ENCODE measurements around the gene GRID1.

Gene GRID1

GRCh38 chr10:86253091-86254072, 113.2 kb downstream of the GRID1 start:
- Histone ChIP-seq H3K4me1 (ENCODE audit: control insufficient read depth in 2 of 2, insufficient read depth in 2 of 2, low read length in 2 of 2) (no peaks in the 10 kb centered on the region), H3K36me3 (ENCODE audit: control insufficient read depth in 2 of 2, insufficient read depth in 2 of 2, low read length in 2 of 2) (no peaks in the 10 kb centered on the region), H3K9me3 (ENCODE audit: control insufficient read depth in 2 of 2, low read length in 2 of 2) (no peaks in the 10 kb centered on the region), H3K27me3 (ENCODE audit: control insufficient read depth in 2 of 2, insufficient read depth in 2 of 2, low read length in 2 of 2) (no peaks in the 10 kb centered on the region), H3K27ac (ENCODE audit: low read depth in 2 of 2, low read length in 2 of 2) (no peak overlapping the region), H3K4me3 (ENCODE audit: low read length in 2 of 2) (no peak overlapping the region), H3K9ac (ENCODE audit: low read depth in 1 of 2, low read length in 2 of 2) (no peak overlapping the region)

- Histone ChIP-seq H3K4me3 (ENCODE audit: low read length in 2 of 2) (no peak overlapping the region), H3K36me3 (ENCODE audit: control insufficient read depth in 2 of 2, insufficient read depth in 2 of 2, low read length in 2 of 2) (no peaks in the 10 kb centered on the region), H3K9me3 (ENCODE audit: control insufficient read depth in 2 of 2, low read length in 2 of 2) (no peaks in the 10 kb centered on the region), H3K4me1 (ENCODE audit: control insufficient read depth in 2 of 2, insufficient read depth in 2 of 2, low read length in 2 of 2) (no peaks in the 10 kb centered on the region), H3K9ac (ENCODE audit: low read depth in 1 of 2, low read length in 2 of 2) (no peak overlapping the region), H3K27ac (ENCODE audit: low read depth in 2 of 2, low read length in 2 of 2) (no peak overlapping the region), H3K27me3 (ENCODE audit: control insufficient read depth in 2 of 2, insufficient read depth in 2 of 2, low read length in 2 of 2) (no peaks in the 10 kb centered on the region)
These were observed 114.0 kb downstream of the GRID1 start for GRCh38 chr10:86252556-86252955.

DNA sequence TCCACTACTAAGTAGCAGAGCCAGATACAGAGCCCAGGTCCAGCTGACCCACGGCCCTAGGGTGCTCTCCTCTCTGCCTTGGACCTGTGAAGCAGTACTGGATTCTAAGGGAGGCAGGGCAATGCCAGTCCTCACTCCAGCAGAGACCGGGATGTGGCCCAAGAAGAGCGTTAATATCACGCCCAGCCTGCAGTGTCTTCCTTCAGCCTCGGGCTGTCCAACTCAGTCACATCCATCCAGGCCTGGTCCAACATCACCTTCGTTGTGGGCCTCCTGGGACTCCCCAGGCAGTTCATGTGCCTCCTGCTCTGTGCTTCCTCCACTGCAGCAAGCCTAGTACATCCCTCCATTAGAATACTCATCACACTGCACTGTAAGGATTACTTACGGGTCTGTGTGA, 114.5 kb downstream of the GRID1 start:
- no peaks in the 10 kb centered on the region for H3K9me3 ChIP-seq (ENCODE audit: control insufficient read depth in 2 of 2, low read length in 2 of 2)
- H3K36me3 ChIP-seq (ENCODE audit: control insufficient read depth in 2 of 2, insufficient read depth in 2 of 2, low read length in 2 of 2), result no peaks in the 10 kb centered on the region
- H3K4me1 ChIP-seq (ENCODE audit: control insufficient read depth in 2 of 2, insufficient read depth in 2 of 2, low read length in 2 of 2), result no peaks in the 10 kb centered on the region
- no peaks in the 10 kb centered on the region for H3K27me3 ChIP-seq (ENCODE audit: control insufficient read depth in 2 of 2, insufficient read depth in 2 of 2, low read length in 2 of 2)
- H3K4me3 ChIP-seq (ENCODE audit: low read length in 2 of 2), result no peak overlapping the region
- no peak overlapping the region for H3K27ac ChIP-seq (ENCODE audit: low read depth in 2 of 2, low read length in 2 of 2)
- H3K9ac ChIP-seq (ENCODE audit: low read depth in 1 of 2, low read length in 2 of 2), result no peak overlapping the region

GRCh38 chr10:86251426-86251825, 115.2 kb downstream of the GRID1 start:
- no peaks in the 10 kb centered on the region for H3K27me3 ChIP-seq (ENCODE audit: control insufficient read depth in 2 of 2, insufficient read depth in 2 of 2, low read length in 2 of 2)
- no peaks in the 10 kb centered on the region for H3K9me3 ChIP-seq (ENCODE audit: control insufficient read depth in 2 of 2, low read length in 2 of 2)
- no peaks in the 10 kb centered on the region for H3K36me3 ChIP-seq (ENCODE audit: control insufficient read depth in 2 of 2, insufficient read depth in 2 of 2, low read length in 2 of 2)
- H3K4me3 ChIP-seq (ENCODE audit: low read length in 2 of 2), result no peak overlapping the region
- H3K4me1 ChIP-seq (ENCODE audit: control insufficient read depth in 2 of 2, insufficient read depth in 2 of 2, low read length in 2 of 2), result no peaks in the 10 kb centered on the region
- H3K9ac ChIP-seq (ENCODE audit: low read depth in 1 of 2, low read length in 2 of 2), result no peak overlapping the region
- H3K27ac ChIP-seq (ENCODE audit: low read depth in 2 of 2, low read length in 2 of 2), result no peak overlapping the region

DNA sequence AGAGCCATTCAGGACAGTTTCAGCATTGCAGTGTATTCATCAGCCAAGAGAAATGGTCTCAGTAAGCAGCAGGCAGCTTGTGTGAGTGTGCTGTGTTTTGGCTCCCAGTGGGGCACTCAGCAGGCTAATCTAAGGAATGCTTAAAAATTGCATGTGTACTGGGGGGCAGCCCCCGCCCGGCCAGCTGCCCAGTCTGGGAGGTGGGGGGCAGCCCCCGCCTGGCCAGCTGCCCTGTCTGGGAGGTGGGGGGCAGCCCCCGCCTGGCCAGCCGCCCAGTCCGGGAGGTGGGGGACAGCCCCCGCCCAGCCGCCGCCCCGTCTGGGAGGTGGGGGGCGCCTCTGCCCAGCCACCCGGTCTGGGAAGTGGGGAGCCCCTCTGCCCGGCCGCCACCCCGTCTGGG, 116.2 kb downstream of the GRID1 start:
- Histone ChIP-seq H3K9me3 (ENCODE audit: control insufficient read depth in 2 of 2, low read length in 2 of 2) (no peaks in the 10 kb centered on the region), H3K27ac (ENCODE audit: low read depth in 2 of 2, low read length in 2 of 2) (no peak overlapping the region), H3K4me1 (ENCODE audit: control insufficient read depth in 2 of 2, insufficient read depth in 2 of 2, low read length in 2 of 2) (no peaks in the 10 kb centered on the region), H3K27me3 (ENCODE audit: control insufficient read depth in 2 of 2, insufficient read depth in 2 of 2, low read length in 2 of 2) (no peaks in the 10 kb centered on the region), H3K4me3 (ENCODE audit: low read length in 2 of 2) (no peak overlapping the region), H3K36me3 (ENCODE audit: control insufficient read depth in 2 of 2, insufficient read depth in 2 of 2, low read length in 2 of 2) (no peaks in the 10 kb centered on the region), H3K9ac (ENCODE audit: low read depth in 1 of 2, low read length in 2 of 2) (no peak overlapping the region)

DNA sequence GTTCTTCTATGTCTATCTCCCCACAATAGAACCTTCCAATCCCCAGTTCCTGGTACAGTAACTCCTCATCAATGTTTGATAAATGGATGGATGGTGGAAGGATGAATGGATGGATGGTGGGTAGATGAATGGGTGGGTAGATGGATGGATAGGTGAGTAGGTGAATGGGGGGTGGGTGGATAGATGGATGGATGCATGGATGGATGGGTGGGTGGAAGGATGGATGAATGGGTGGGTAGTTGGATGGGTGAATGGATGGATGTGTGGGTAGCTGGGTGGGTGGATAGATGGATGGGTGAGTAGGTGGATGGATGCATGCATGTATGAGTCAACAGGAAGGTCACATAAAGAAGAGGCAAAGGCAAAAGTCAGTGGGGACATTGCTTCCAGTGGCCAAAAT, 116.8 kb downstream of the GRID1 start:
- no peak overlapping the region for H3K9ac ChIP-seq (ENCODE audit: low read depth in 1 of 2, low read length in 2 of 2)
- no peaks in the 10 kb centered on the region for H3K9me3 ChIP-seq (ENCODE audit: control insufficient read depth in 2 of 2, low read length in 2 of 2)
- no peaks in the 10 kb centered on the region for H3K4me1 ChIP-seq (ENCODE audit: control insufficient read depth in 2 of 2, insufficient read depth in 2 of 2, low read length in 2 of 2)

GRCh38 chr10:86248062-86248461, 118.5 kb downstream of the GRID1 start:
- Histone ChIP-seq H3K4me3 (ENCODE audit: low read length in 2 of 2) (no peak overlapping the region), H3K9ac (ENCODE audit: low read depth in 1 of 2, low read length in 2 of 2) (no peak overlapping the region), H3K4me1 (ENCODE audit: control insufficient read depth in 2 of 2, insufficient read depth in 2 of 2, low read length in 2 of 2) (no peaks in the 10 kb centered on the region), H3K27me3 (ENCODE audit: control insufficient read depth in 2 of 2, insufficient read depth in 2 of 2, low read length in 2 of 2) (no peaks in the 10 kb centered on the region), H3K9me3 (ENCODE audit: control insufficient read depth in 2 of 2, low read length in 2 of 2) (no peaks in the 10 kb centered on the region), H3K27ac (ENCODE audit: low read depth in 2 of 2, low read length in 2 of 2) (no peak overlapping the region), H3K36me3 (ENCODE audit: control insufficient read depth in 2 of 2, insufficient read depth in 2 of 2, low read length in 2 of 2) (no peaks in the 10 kb centered on the region)

More for the DNA sequence above, 116.8 kb downstream of the GRID1 start:
- Histone ChIP-seq H3K4me3 (ENCODE audit: low read length in 2 of 2) (no peak overlapping the region), H3K27me3 (ENCODE audit: control insufficient read depth in 2 of 2, insufficient read depth in 2 of 2, low read length in 2 of 2) (no peaks in the 10 kb centered on the region), H3K27ac (ENCODE audit: low read depth in 2 of 2, low read length in 2 of 2) (no peak overlapping the region), H3K36me3 (ENCODE audit: control insufficient read depth in 2 of 2, insufficient read depth in 2 of 2, low read length in 2 of 2) (no peaks in the 10 kb centered on the region)

DNA sequence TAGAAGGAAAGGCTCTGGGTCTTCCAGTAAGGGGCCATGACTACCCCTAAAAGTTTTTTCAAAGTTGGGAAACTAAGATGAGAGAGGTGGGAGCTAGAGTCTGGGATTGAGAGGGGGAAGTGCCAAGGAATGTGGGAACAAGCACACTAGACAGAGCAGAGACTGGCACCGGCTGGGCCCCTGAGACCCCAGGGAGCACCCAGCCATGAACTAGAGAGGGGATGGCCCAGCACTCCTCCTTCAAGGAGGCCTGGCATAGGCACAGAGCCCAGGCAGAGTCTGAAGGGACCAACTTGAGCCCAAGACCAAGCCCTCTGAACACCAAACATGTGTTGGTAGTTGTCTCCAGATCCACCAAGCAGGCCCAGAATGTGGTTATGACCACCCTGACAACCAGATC, 119.0 kb downstream of the GRID1 start:
- H3K9ac ChIP-seq (ENCODE audit: low read depth in 1 of 2, low read length in 2 of 2), result no peak overlapping the region
- no peak overlapping the region for H3K27ac ChIP-seq (ENCODE audit: low read depth in 2 of 2, low read length in 2 of 2)
- H3K4me3 ChIP-seq (ENCODE audit: low read length in 2 of 2), result no peak overlapping the region
- no peaks in the 10 kb centered on the region for H3K4me1 ChIP-seq (ENCODE audit: control insufficient read depth in 2 of 2, insufficient read depth in 2 of 2, low read length in 2 of 2)
- no peaks in the 10 kb centered on the region for H3K27me3 ChIP-seq (ENCODE audit: control insufficient read depth in 2 of 2, insufficient read depth in 2 of 2, low read length in 2 of 2)
- H3K9me3 ChIP-seq (ENCODE audit: control insufficient read depth in 2 of 2, low read length in 2 of 2), result no peaks in the 10 kb centered on the region
- H3K36me3 ChIP-seq (ENCODE audit: control insufficient read depth in 2 of 2, insufficient read depth in 2 of 2, low read length in 2 of 2), result no peaks in the 10 kb centered on the region

DNA sequence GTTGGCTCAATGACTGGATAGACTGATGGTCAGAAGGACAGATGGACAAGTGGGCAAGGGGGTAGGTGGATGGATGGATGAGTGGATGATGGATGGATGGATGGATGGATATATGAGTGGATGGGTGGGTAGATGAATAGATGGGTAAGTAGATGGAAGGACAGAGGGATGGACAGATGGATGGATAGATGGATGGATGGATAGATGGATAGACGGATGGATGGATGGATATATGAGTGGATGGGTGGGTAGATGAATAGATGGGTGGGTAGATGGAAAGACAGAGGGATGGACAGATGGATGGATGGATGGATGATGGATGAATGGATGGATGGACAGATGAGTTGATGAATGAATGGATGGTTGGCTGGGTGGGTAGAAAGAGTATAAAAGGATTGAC, 119.5 kb downstream of the GRID1 start:
- H3K9ac ChIP-seq (ENCODE audit: low read depth in 1 of 2, low read length in 2 of 2), result no peak overlapping the region
- H3K4me1 ChIP-seq (ENCODE audit: control insufficient read depth in 2 of 2, insufficient read depth in 2 of 2, low read length in 2 of 2), result no peaks in the 10 kb centered on the region
- no peaks in the 10 kb centered on the region for H3K9me3 ChIP-seq (ENCODE audit: control insufficient read depth in 2 of 2, low read length in 2 of 2)
- no peaks in the 10 kb centered on the region for H3K36me3 ChIP-seq (ENCODE audit: control insufficient read depth in 2 of 2, insufficient read depth in 2 of 2, low read length in 2 of 2)
- no peaks in the 10 kb centered on the region for H3K27me3 ChIP-seq (ENCODE audit: control insufficient read depth in 2 of 2, insufficient read depth in 2 of 2, low read length in 2 of 2)
- H3K4me3 ChIP-seq (ENCODE audit: low read length in 2 of 2), result no peak overlapping the region
- no peak overlapping the region for H3K27ac ChIP-seq (ENCODE audit: low read depth in 2 of 2, low read length in 2 of 2)

- no peak overlapping the region for H3K27ac ChIP-seq (ENCODE audit: low read depth in 2 of 2, low read length in 2 of 2)
- H3K36me3 ChIP-seq (ENCODE audit: control insufficient read depth in 2 of 2, insufficient read depth in 2 of 2, low read length in 2 of 2), result no peaks in the 10 kb centered on the region
- no peak overlapping the region for H3K9ac ChIP-seq (ENCODE audit: low read depth in 1 of 2, low read length in 2 of 2)
These were observed 120.2 kb downstream of the GRID1 start for GRCh38 chr10:86246279-86246940.

More at GRCh38 chr10:86246279-86246940, 120.2 kb downstream of the GRID1 start:
- no peaks in the 10 kb centered on the region for H3K27me3 ChIP-seq (ENCODE audit: control insufficient read depth in 2 of 2, insufficient read depth in 2 of 2, low read length in 2 of 2)
- no peaks in the 10 kb centered on the region for H3K9me3 ChIP-seq (ENCODE audit: control insufficient read depth in 2 of 2, low read length in 2 of 2)
- H3K4me1 ChIP-seq (ENCODE audit: control insufficient read depth in 2 of 2, insufficient read depth in 2 of 2, low read length in 2 of 2), result no peaks in the 10 kb centered on the region
- H3K4me3 ChIP-seq (ENCODE audit: low read length in 2 of 2), result no peak overlapping the region
